Loucy (cell line): ENCODE results near the gene SPECC1.
"Not testable (repeated sequence)": the region's sequence is repeated elsewhere in the genome, so short reads cannot be mapped to it uniquely, and the experiment has no call there.

Experiments used
- CTCF ChIP-seq: fragments of 200-600 bp; sonication (generic); conservative IDR thresholded peaks from 2 replicates; pipeline ENCODE4 v1.5.1; 2014; ENCODE audit warnings: mild to moderate bottlenecking, antibody characterized with exemption, low read length
- EZH2phosphoT487 ChIP-seq: fragments of 200-600 bp; IDR thresholded peaks from 2 replicates; pipeline ENCODE4 v1.6.1; 2018; ENCODE audit warnings: antibody characterized with exemption, mild to moderate bottlenecking, moderate library complexity, borderline replicate concordance

- not testable (repeated sequence) for TF ChIP-seq CTCF, EZH2phosphoT487
These were observed 312.2 kb downstream of the SPECC1 start for GRCh38 chr17:20321357-20321756.
